ENCODE data around the gene PRIMPOL. TPM values are rescaled to one million over a fixed set of nuclear protein-coding genes. Genes with fewer than 3 reads are reported as not detected.

Gene PRIMPOL
- total RNA-seq, 3 donors from 2014 or later = 15.4 to 25.2 (median 15.7) TPM

- no peak for DNase-seq (ENCODE audit: low spot score in 2 of 2)
- Histone ChIP-seq H3K9me3 (no peaks in the 10 kb centered on the region), H3K4me1 (no peaks in the 10 kb centered on the region), H3K27ac (no peak overlapping the region), H3K27me3 (no peaks in the 10 kb centered on the region), H3K36me3 (no peaks in the 10 kb centered on the region), H3K4me3 (no peak overlapping the region)
- no peak for TF ChIP-seq CTCF (IDR thresholded peaks at IDR 0.05)
- no peak for TF ChIP-seq POLR2A (IDR thresholded peaks at IDR 0.05)
- no peak for TF ChIP-seq POLR2AphosphoS5 (IDR thresholded peaks at IDR 0.05)
- intact Hi-C loops (cut with DNase I; ENCODE audit: low total_unique reads) = no loop called here
These were observed 31.2 kb downstream of the PRIMPOL start for GRCh38 chr4:184680698-184681097.

GRCh38 chr4:184681916-184682315 lies 32.4 kb downstream of the PRIMPOL start:
- TF ChIP-seq POLR2AphosphoS5 (IDR thresholded peaks at IDR 0.05) (no peak), POLR2A (IDR thresholded peaks at IDR 0.05) (no peak)
- H3K9me3 ChIP-seq = no peaks in the 10 kb centered on the region
- no peak overlapping the region for H3K4me3 ChIP-seq
- H3K27me3 ChIP-seq = no peaks in the 10 kb centered on the region
- no peaks in the 10 kb centered on the region for H3K4me1 ChIP-seq
- no peaks in the 10 kb centered on the region for H3K36me3 ChIP-seq
- intact Hi-C loops (cut with DNase I; ENCODE audit: low total_unique reads) = no loop called here
- DNase-seq (ENCODE audit: low spot score in 2 of 2) = no peak
- H3K27ac ChIP-seq = no peak overlapping the region

- TF ChIP-seq POLR2A (IDR thresholded peaks at IDR 0.05) = no peak
- no peak for TF ChIP-seq CTCF (IDR thresholded peaks at IDR 0.05)
- TF ChIP-seq POLR2AphosphoS5 (IDR thresholded peaks at IDR 0.05) = no peak
- no peaks in the 10 kb centered on the region for H3K4me1 ChIP-seq
- no peaks in the 10 kb centered on the region for H3K36me3 ChIP-seq
- intact Hi-C loops (cut with DNase I; ENCODE audit: low total_unique reads) = no loop called here
- no peak overlapping the region for H3K27ac ChIP-seq
- H3K4me3 ChIP-seq = no peak overlapping the region
- H3K27me3 ChIP-seq = no peaks in the 10 kb centered on the region
- no peak for DNase-seq (ENCODE audit: low spot score in 2 of 2)
- H3K9me3 ChIP-seq = no peaks in the 10 kb centered on the region
These were observed 35.1 kb downstream of the PRIMPOL start for GRCh38 chr4:184684491-184685189.

GRCh38 chr4:184688005-184688404 lies 38.5 kb downstream of the PRIMPOL start:
- Histone ChIP-seq H3K27ac (no peak overlapping the region), H3K4me1 (no peaks in the 10 kb centered on the region), H3K4me3 (no peak overlapping the region), H3K36me3 (no peaks in the 10 kb centered on the region), H3K27me3 (no peaks in the 10 kb centered on the region), H3K9me3 (no peaks in the 10 kb centered on the region)
- intact Hi-C loops (cut with DNase I; ENCODE audit: low total_unique reads) = no loop called here
- TF ChIP-seq POLR2AphosphoS5 (IDR thresholded peaks at IDR 0.05) (no peak), POLR2A (IDR thresholded peaks at IDR 0.05) (no peak), CTCF (IDR thresholded peaks at IDR 0.05) (no peak)
- no peak for DNase-seq (ENCODE audit: low spot score in 2 of 2)

GRCh38 chr4:184688447-184688846 lies 38.9 kb downstream of the PRIMPOL start:
- Histone ChIP-seq H3K4me1 (no peaks in the 10 kb centered on the region), H3K27me3 (no peaks in the 10 kb centered on the region), H3K4me3 (no peak overlapping the region), H3K9me3 (no peaks in the 10 kb centered on the region), H3K36me3 (no peaks in the 10 kb centered on the region), H3K27ac (no peak overlapping the region)
- DNase-seq (ENCODE audit: low spot score in 2 of 2) = no peak
- TF ChIP-seq CTCF (IDR thresholded peaks at IDR 0.05) = no peak
- no peak for TF ChIP-seq POLR2AphosphoS5 (IDR thresholded peaks at IDR 0.05)
- TF ChIP-seq POLR2A (IDR thresholded peaks at IDR 0.05) = no peak
- intact Hi-C loops (cut with DNase I; ENCODE audit: low total_unique reads) = no loop called here

Data from breast epithelium (tissue), 4 donors.